ENCODE results near the gene KCNAB1.
A peak's percentile ranks its signal among the peaks of the same experiment; 100 is the strongest.

KCNAB1 gene

GRCh38 chr3:156417559-156418132 is 297.3 kb downstream of the KCNAB1 start:
- no peak for DNase-seq

GRCh38 chr3:156418428-156418827 is 298.1 kb downstream of the KCNAB1 start:
- no peak for DNase-seq

GRCh38 chr3:156421534-156421933 is 301.2 kb downstream of the KCNAB1 start:
- no peak for DNase-seq

- DNase-seq, result no peak
Measured at GRCh38 chr3:156424758-156425157, 304.4 kb downstream of the KCNAB1 start.

GRCh38 chr3:156425651-156426050 is 305.3 kb downstream of the KCNAB1 start:
- no peak for DNase-seq

- no peak for DNase-seq
Measured at GRCh38 chr3:156429125-156429524, 308.7 kb downstream of the KCNAB1 start.

GRCh38 chr3:156431334-156432124 is 311.2 kb downstream of the KCNAB1 start:
- no peak for DNase-seq

GRCh38 chr3:156432563-156432962 is 312.2 kb downstream of the KCNAB1 start:
- DNase-seq, result no peak

GRCh38 chr3:156433138-156433537 is 312.8 kb downstream of the KCNAB1 start:
- DNase-seq, result no peak

- no peak for DNase-seq
Measured at GRCh38 chr3:156433910-156434309, 313.5 kb downstream of the KCNAB1 start.

- DNase-seq, result no peak
Measured at GRCh38 chr3:156434921-156435320, 314.5 kb downstream of the KCNAB1 start.

GRCh38 chr3:156443079-156443478 is 322.7 kb downstream of the KCNAB1 start:
- DNase-seq, result no peak

- peak; percentile 11 for DNase-seq
Measured at GRCh38 chr3:156445117-156446090, 325.0 kb downstream of the KCNAB1 start.

GRCh38 chr3:156448300-156448699 is 327.9 kb downstream of the KCNAB1 start:
- DNase-seq, result peak; percentile 51

- peak; percentile 62 for DNase-seq
Measured at GRCh38 chr3:156449710-156450574, 329.6 kb downstream of the KCNAB1 start.

GRCh38 chr3:156455839-156456238 is 335.5 kb downstream of the KCNAB1 start:
- DNase-seq, result no peak

GRCh38 chr3:156456771-156457224 is 336.4 kb downstream of the KCNAB1 start:
- no peak for DNase-seq

- no peak for DNase-seq
Measured at GRCh38 chr3:156459434-156459833, 339.1 kb downstream of the KCNAB1 start.

GRCh38 chr3:156460206-156460611 is 339.8 kb downstream of the KCNAB1 start:
- DNase-seq, result peak; percentile 79

- DNase-seq, result peak; percentile 12
Measured at GRCh38 chr3:156461889-156462288, 341.5 kb downstream of the KCNAB1 start.

GRCh38 chr3:156463123-156463522 is 342.7 kb downstream of the KCNAB1 start:
- no peak for DNase-seq

- DNase-seq, result no peak
Measured at GRCh38 chr3:156465194-156465593, 344.8 kb downstream of the KCNAB1 start.
